GM12874 (cell line): ENCODE measurements around the gene P4HB.

ENCODE experiments used
- TF ChIP-seq, protein P1 (sequence below): IDR thresholded peaks from 2 replicates; pipeline ENCODE4 v1.5.1; 2011; ENCODE audit warnings: low read depth, mild to moderate bottlenecking, control low read depth, low read length, moderate library complexity; ENCODE audit not compliant: insufficient read depth

The P4HB gene

DNA sequence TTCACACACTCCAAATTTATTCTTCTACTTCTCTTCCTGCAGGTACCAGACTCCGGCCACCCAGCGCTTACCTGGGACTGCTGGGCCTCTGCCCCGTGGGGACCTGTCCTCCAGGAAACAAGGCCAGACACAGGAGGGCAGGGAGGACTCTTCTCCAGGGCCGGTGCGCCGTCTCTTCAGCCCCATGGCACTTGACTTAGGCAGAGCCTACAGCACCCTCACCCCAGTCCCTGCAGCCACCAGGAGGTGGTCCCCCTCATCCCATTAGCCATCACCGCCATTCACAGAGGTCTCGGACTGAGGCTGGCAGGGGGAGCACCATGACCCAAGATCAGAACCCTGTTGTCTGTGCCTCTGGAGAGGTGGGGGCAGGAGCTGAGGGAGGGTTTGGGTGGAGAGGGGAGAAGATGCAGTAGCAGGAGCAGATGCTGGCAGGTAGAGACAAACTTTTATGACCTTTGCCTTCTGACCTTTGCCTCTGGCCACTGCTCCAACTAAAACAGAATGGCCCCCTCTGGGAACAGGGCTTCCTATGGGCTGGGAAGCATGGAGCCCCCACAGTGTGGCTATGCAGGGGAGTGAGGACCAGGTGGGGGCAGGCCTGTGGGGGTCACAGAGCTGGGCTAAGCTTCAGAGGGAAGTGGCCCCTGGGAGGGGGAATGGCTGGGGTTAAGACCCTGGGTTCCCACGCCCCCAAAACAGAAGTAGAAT, 58.1 kb downstream of the P4HB start:
- TF ChIP-seq, protein P1, sequence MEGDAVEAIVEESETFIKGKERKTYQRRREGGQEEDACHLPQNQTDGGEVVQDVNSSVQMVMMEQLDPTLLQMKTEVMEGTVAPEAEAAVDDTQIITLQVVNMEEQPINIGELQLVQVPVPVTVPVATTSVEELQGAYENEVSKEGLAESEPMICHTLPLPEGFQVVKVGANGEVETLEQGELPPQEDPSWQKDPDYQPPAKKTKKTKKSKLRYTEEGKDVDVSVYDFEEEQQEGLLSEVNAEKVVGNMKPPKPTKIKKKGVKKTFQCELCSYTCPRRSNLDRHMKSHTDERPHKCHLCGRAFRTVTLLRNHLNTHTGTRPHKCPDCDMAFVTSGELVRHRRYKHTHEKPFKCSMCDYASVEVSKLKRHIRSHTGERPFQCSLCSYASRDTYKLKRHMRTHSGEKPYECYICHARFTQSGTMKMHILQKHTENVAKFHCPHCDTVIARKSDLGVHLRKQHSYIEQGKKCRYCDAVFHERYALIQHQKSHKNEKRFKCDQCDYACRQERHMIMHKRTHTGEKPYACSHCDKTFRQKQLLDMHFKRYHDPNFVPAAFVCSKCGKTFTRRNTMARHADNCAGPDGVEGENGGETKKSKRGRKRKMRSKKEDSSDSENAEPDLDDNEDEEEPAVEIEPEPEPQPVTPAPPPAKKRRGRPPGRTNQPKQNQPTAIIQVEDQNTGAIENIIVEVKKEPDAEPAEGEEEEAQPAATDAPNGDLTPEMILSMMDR, result no peak

DNA sequence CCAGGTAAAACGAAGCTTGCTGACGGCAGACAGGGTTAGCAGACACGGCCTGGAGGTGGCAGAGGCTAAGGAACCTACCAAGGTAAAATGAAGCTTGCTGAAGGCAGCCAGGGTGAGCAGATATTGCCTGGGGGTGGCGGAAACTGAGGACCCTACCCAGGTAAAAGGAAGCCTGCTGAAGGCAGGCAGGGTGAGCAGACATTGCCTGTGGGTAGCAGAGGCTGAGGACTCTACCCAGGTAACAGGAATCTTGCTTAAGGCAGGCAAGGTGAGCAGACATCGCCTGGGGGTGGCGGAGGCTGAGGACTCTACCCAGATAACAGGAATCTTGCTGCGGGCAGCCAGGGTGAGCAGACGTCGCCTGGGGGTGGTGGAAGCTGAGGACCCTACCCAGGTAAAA, 59.0 kb downstream of the P4HB start:
- TF ChIP-seq, protein P1, result no peak

DNA sequence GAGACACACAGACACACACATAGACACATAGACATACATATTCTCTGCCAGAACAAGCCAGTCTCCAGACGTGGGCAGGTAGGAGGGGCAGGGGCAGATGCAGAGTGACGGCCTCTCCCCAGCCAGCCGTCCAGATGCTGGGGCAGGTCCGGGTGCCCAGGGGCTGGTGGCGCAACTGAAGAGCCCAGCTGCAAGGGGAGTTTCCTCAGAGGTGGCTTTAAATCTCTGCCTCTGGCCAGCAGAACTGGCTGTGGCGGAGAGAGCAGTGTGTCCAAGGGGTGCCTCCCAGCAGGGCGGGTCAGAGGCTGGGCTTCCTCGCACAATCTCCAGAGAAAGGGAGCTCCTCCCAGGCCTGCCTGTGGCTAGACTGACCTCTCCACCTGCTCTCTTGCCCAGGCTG, 65.8 kb downstream of the P4HB start:
- TF ChIP-seq, protein P1, result no peak

DNA sequence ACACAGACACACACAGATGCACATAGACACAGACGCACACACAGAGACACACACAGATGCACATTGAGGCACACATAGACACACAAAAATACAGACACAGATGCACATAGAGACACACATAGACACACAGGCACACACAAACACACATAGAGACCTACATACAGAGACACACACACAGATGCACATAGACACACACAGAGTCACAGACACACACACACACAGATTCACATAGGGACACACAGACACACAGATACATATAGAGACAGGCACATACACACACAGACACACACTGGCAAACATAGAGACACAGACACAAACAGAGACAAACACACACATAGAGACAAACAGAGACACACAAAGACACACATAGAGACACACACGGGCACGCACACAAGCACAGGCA, 66.3 kb downstream of the P4HB start:
- TF ChIP-seq, protein P1, result no peak
